Airway epithelial cell (primary cell): Measurements from ENCODE around the gene GASK1A. TPM values are rescaled to one million over a fixed set of nuclear protein-coding genes. Genes with fewer than 3 reads are reported as not detected.

Experiments
- total RNA-seq: library from RNA; depleted of rRNA; stranded (reverse); fragments of >200 nt; gene quantifications from 2 replicates; pipeline ENCODE4 v1.2.3, GENCODE V29; 2015

Gene GASK1A
- 0.07 and 0.98 TPM in 2 replicates for total RNA-seq

GRCh38 chr3:42979044-42979972 lies at the start of gene GASK1A:
GASK1A (plus strand) TSS chr3:42979311; CDS start chr3:42979643, 332 bp downstream.

GRCh38 chr3:43105596-43106292 lies 126.6 kb downstream of the GASK1A start, which contains the start of gene POMGNT2:
POMGNT2 (minus strand) TSS chr3:43106079; CDS start chr3:43081431, 24,648 bp downstream.

Other genes with a start within 250 kb of the GASK1A start
- 0.19 and 0.35 TPM in 2 replicates for gene CCDC13, start 206.1 kb upstream of the GASK1A start, total RNA-seq
- gene HIGD1A, start 174.8 kb upstream of the GASK1A start, total RNA-seq: 247 and 272 TPM in 2 replicates
- gene ACKR2, start 169.9 kb upstream of the GASK1A start, total RNA-seq: 0.56 and 0.92 TPM in 2 replicates
- not detected in 2 replicates for gene CYP8B1, start 103.4 kb upstream of the GASK1A start, total RNA-seq
- 0.09 and 0.35 TPM in 2 replicates for gene ZNF662, start 73.2 kb upstream of the GASK1A start, total RNA-seq
- 14.2 and 17.9 TPM in 2 replicates for gene POMGNT2, start 126.8 kb downstream of the GASK1A start, total RNA-seq